K562 (cell line): Measurements from ENCODE around the gene STX1A. TPM values are rescaled to one million over a fixed set of nuclear protein-coding genes. Genes with fewer than 3 reads are reported as not detected.

ENCODE experiments used
- CHD1 ChIP-seq: fragments of 200-600 bp; sonication (generic); IDR thresholded peaks from one replicate; pipeline ENCODE4 v1.6.1; 2012; ENCODE audit warnings: mild to moderate bottlenecking, moderate library complexity, low read length, inconsistent platforms
- CREB3 ChIP-seq: fragments of 450-650 bp; conservative IDR thresholded peaks from 2 replicates; pipeline ENCODE4 v1.6.1; 2016; ENCODE audit warnings: missing genetic modification characterization, low read depth, mild to moderate bottlenecking, missing compliant biosample characterization, moderate library complexity
- ETV5 ChIP-seq: sonication (generic); formaldehyde crosslinking; IDR thresholded peaks from 2 replicates; pipeline ENCODE4 v1.4.0; 2020; ENCODE audit warnings: low read depth, mild to moderate bottlenecking, missing genetic modification reagents
- MAZ ChIP-seq, 2 experiments: fragments of 450-650 bp in 1 of 2; sonication (generic) in 1 of 2; formaldehyde crosslinking; IDR thresholded peaks in 1 of 2; conservative IDR thresholded peaks in 1 of 2; 2 replicates each; pipeline versions ENCODE4 v1.4.0 to v1.5.0; 2020; ENCODE audit warnings: mild to moderate bottlenecking in 1 of 2, missing genetic modification reagents in 1 of 2
- ZNF77 ChIP-seq: fragments of 250-450 bp; sonication (Bioruptor Pico); IDR thresholded peaks from 2 replicates; pipeline ENCODE4 v1.5.0; 2020
- ZNF830 ChIP-seq: fragments of 250-450 bp; sonication (Bioruptor Pico); IDR thresholded peaks from 2 replicates; pipeline ENCODE4 v1.5.0; 2021; ENCODE audit warnings: mild to moderate bottlenecking
- polyA plus RNA-seq, 8 experiments: library from polyadenylated mRNA; depleted of rRNA in 4 of 8; stranded (reverse) in 5 of 8; unstranded in 3 of 8; fragments of >200 nt; fragmentation: Nextera tagmentation in 2 of 8; fragmentation: Illumina TruSeq in 1 of 8; extraction: Ambion mirVana in 2 of 8; extraction: Trizol in 1 of 8; gene quantifications; 2 replicates each; pipeline versions ENCODE4 v1.2.1 to v1.2.3, GENCODE V29; 2011 to 2014; ENCODE audit warnings: inconsistent platforms in 1 of 8, missing spikeins in 1 of 8
- total RNA-seq, 7 experiments: library from RNA; depleted of rRNA in 6 of 7; stranded (reverse); fragments of >200 nt in 6 of 7; fragmentation: Illumina TruSeq in 2 of 7; extraction: Trizol in 2 of 7; gene quantifications; 2 replicates each; pipeline versions ENCODE4 v1.2.1 to v1.2.3, GENCODE V29; 2011 to 2021; ENCODE audit warnings: low replicate concordance in 1 of 7
- TF ChIP-seq, protein P1 (sequence below): IDR thresholded peaks from 2 replicates; pipeline ENCODE4 v1.6.1; 2011; ENCODE audit warnings: borderline replicate concordance, low read depth, mild to moderate bottlenecking, moderate library complexity, low read length; ENCODE audit not compliant: insufficient read depth, poor library complexity, severe bottlenecking
- TF ChIP-seq, protein P2 (sequence below), 2 experiments: fragments of 450-650 bp in 1 of 2; sonication (generic) in 1 of 2; formaldehyde crosslinking in 1 of 2; IDR thresholded peaks; 2 replicates each; pipeline versions ENCODE4 v1.7.1 to v1.9.0; 2016 to 2022; ENCODE audit warnings: inconsistent platforms in 1 of 2, mild to moderate bottlenecking in 1 of 2, missing genetic modification reagents in 1 of 2
- TF ChIP-seq, protein P3 (sequence below): fragments of 450-650 bp; formaldehyde crosslinking; IDR thresholded peaks from 2 replicates; pipeline ENCODE4 v1.4.0; 2020; ENCODE audit warnings: mild to moderate bottlenecking, moderate library complexity

The STX1A gene
- total and polyA plus RNA-seq, 9 of the 15 experiments (the other 6 are each of a cell fraction or from before 2014, with no cell fraction given), result 0.04 to 15.1 (median 6.3) TPM

DNA sequence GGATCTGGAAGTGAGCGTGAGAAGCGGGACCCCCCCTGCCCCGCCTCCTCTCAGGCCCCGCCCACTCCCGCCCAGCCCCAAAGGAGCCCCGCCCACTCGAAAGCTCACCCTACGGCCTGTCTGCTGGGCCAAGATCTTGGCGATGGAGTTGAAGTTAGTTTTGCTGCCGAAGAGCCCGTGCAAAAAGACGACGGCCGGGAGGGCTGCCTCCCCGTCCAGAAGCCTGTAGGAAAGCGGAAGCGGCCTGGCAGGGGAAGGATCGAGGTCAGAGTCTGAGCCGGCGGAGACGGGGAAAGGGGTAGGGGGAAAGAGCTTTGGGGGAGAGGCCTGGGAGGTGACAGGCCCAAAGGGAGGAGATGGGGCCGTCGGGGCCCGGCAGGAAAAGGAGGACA, 18.7 kb upstream of the STX1A start (continued):
- TF ChIP-seq, protein P1, sequence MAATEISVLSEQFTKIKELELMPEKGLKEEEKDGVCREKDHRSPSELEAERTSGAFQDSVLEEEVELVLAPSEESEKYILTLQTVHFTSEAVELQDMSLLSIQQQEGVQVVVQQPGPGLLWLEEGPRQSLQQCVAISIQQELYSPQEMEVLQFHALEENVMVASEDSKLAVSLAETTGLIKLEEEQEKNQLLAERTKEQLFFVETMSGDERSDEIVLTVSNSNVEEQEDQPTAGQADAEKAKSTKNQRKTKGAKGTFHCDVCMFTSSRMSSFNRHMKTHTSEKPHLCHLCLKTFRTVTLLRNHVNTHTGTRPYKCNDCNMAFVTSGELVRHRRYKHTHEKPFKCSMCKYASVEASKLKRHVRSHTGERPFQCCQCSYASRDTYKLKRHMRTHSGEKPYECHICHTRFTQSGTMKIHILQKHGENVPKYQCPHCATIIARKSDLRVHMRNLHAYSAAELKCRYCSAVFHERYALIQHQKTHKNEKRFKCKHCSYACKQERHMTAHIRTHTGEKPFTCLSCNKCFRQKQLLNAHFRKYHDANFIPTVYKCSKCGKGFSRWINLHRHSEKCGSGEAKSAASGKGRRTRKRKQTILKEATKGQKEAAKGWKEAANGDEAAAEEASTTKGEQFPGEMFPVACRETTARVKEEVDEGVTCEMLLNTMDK, result no peak
- TF ChIP-seq, protein P2, sequence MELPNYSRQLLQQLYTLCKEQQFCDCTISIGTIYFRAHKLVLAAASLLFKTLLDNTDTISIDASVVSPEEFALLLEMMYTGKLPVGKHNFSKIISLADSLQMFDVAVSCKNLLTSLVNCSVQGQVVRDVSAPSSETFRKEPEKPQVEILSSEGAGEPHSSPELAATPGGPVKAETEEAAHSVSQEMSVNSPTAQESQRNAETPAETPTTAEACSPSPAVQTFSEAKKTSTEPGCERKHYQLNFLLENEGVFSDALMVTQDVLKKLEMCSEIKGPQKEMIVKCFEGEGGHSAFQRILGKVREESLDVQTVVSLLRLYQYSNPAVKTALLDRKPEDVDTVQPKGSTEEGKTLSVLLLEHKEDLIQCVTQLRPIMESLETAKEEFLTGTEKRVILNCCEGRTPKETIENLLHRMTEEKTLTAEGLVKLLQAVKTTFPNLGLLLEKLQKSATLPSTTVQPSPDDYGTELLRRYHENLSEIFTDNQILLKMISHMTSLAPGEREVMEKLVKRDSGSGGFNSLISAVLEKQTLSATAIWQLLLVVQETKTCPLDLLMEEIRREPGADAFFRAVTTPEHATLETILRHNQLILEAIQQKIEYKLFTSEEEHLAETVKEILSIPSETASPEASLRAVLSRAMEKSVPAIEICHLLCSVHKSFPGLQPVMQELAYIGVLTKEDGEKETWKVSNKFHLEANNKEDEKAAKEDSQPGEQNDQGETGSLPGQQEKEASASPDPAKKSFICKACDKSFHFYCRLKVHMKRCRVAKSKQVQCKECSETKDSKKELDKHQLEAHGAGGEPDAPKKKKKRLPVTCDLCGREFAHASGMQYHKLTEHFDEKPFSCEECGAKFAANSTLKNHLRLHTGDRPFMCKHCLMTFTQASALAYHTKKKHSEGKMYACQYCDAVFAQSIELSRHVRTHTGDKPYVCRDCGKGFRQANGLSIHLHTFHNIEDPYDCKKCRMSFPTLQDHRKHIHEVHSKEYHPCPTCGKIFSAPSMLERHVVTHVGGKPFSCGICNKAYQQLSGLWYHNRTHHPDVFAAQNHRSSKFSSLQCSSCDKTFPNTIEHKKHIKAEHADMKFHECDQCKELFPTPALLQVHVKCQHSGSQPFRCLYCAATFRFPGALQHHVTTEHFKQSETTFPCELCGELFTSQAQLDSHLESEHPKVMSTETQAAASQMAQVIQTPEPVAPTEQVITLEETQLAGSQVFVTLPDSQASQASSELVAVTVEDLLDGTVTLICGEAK (IDR thresholded peaks at IDR 0.05), result peak; percentile 66
- TF ChIP-seq, protein P2 (CRISPR knock-in tag; IDR thresholded peaks at IDR 0.05), result no peak
- peak; percentile 79; the same call in 1 of the 2 replicates for TF ChIP-seq ZNF830 (CRISPR knock-in tag)
- TF ChIP-seq ZNF77 (CRISPR knock-in tag), result 0 out of 2 replicates have a peak, but pooled peaks have one; percentile 43
- TF ChIP-seq, protein P3, sequence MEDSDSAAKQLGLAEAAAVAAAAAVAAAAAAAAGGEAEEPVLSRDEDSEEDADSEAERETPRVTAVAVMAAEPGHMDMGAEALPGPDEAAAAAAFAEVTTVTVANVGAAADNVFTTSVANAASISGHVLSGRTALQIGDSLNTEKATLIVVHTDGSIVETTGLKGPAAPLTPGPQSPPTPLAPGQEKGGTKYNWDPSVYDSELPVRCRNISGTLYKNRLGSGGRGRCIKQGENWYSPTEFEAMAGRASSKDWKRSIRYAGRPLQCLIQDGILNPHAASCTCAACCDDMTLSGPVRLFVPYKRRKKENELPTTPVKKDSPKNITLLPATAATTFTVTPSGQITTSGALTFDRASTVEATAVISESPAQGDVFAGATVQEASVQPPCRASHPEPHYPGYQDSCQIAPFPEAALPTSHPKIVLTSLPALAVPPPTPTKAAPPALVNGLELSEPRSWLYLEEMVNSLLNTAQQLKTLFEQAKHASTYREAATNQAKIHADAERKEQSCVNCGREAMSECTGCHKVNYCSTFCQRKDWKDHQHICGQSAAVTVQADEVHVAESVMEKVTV (CRISPR knock-in tag), result no peak
- no peak; a peak in 1 of 4 replicates for TF ChIP-seq MAZ (CRISPR knock-in tag; conservative IDR thresholded peaks at IDR 0.05 in 1 of 2, IDR thresholded peaks at IDR 0.05 in 1 of 2)
- TF ChIP-seq CHD1, result peak; percentile 47
- TF ChIP-seq CREB3 (tag), result 0 out of 2 replicates have a peak, but pooled peaks have one; percentile 31
- no peak for TF ChIP-seq ETV5
